DMS79 treated with DMSO at 0.1 percent for 48 hours (cell line): ENCODE data around the gene VTCN1.
"Not testable (repeated sequence)": the region's sequence is repeated elsewhere in the genome, so short reads cannot be mapped to it uniquely, and the experiment has no call there.

Source experiments
- DNase-seq: peaks from one replicate; lab custom pipeline; 2025; lab: John Stamatoyannopoulos, UW

VTCN1 gene

GRCh38 chr1:117166076-117166475 lies 44.7 kb downstream of the VTCN1 start:
- DNase-seq, result peak; percentile 33

GRCh38 chr1:117164209-117164608 lies 46.5 kb downstream of the VTCN1 start:
- no peak for DNase-seq

GRCh38 chr1:117162816-117163215 lies 47.9 kb downstream of the VTCN1 start:
- no peak for DNase-seq

GRCh38 chr1:117161887-117162286 lies 48.8 kb downstream of the VTCN1 start:
- no peak for DNase-seq

- DNase-seq, result not testable (repeated sequence)
Measured at GRCh38 chr1:117151305-117151704, 59.4 kb downstream of the VTCN1 start.

- DNase-seq, result no peak
Measured at GRCh38 chr1:117150316-117150715, 60.4 kb downstream of the VTCN1 start.

- peak; percentile 58 for DNase-seq
Measured at GRCh38 chr1:117147856-117148588, 62.7 kb downstream of the VTCN1 start.

- DNase-seq, result no peak
Measured at GRCh38 chr1:117147341-117147831, 63.3 kb downstream of the VTCN1 start.

GRCh38 chr1:117146575-117147340 lies 64.0 kb downstream of the VTCN1 start:
- DNase-seq, result no peak

GRCh38 chr1:117146072-117146471 lies 64.7 kb downstream of the VTCN1 start:
- DNase-seq, result no peak

- DNase-seq, result no peak
Measured at GRCh38 chr1:117143871-117144270, 66.9 kb downstream of the VTCN1 start.

- no peak for DNase-seq
Measured at GRCh38 chr1:117143172-117143571, 67.6 kb downstream of the VTCN1 start.

- DNase-seq, result no peak
Measured at GRCh38 chr1:117142200-117142599, 68.5 kb downstream of the VTCN1 start.

- DNase-seq, result no peak
Measured at GRCh38 chr1:117138561-117138960, 72.2 kb downstream of the VTCN1 start.

GRCh38 chr1:117138106-117138505 lies 72.6 kb downstream of the VTCN1 start:
- no peak for DNase-seq

GRCh38 chr1:117137281-117137855 lies 73.4 kb downstream of the VTCN1 start:
- DNase-seq, result no peak

GRCh38 chr1:117136749-117137148 lies 74.0 kb downstream of the VTCN1 start:
- no peak for DNase-seq

GRCh38 chr1:117135329-117135728 lies 75.4 kb downstream of the VTCN1 start:
- no peak for DNase-seq

GRCh38 chr1:117130526-117130925 lies 80.2 kb downstream of the VTCN1 start:
- no peak for DNase-seq

- peak; percentile 60 for DNase-seq
Measured at GRCh38 chr1:117128323-117129079, 82.2 kb downstream of the VTCN1 start.

GRCh38 chr1:117127795-117128194 lies 82.9 kb downstream of the VTCN1 start:
- DNase-seq, result peak; percentile 63

- no peak for DNase-seq
Measured at GRCh38 chr1:117124661-117125060, 86.1 kb downstream of the VTCN1 start.
